AG20443 (cell line): ENCODE data around the gene CHD9.
"Not testable (repeated sequence)": the region's sequence is repeated elsewhere in the genome, so short reads cannot be mapped to it uniquely, and the experiment has no call there.

ENCODE experiments used
- DNase-seq: peaks from one replicate; pipeline ENCODE4 v3.0.0; 2012; ENCODE audit warnings: low spot score, mixed read lengths

Gene CHD9

GRCh38 chr16:53207810-53208752 lies 153.3 kb downstream of the CHD9 start:
- DNase-seq: peak; percentile 81

GRCh38 chr16:53209429-53209828 lies 154.6 kb downstream of the CHD9 start:
- DNase-seq: no peak

GRCh38 chr16:53209877-53210276 lies 155.1 kb downstream of the CHD9 start:
- no peak for DNase-seq

GRCh38 chr16:53211253-53211652 lies 156.5 kb downstream of the CHD9 start:
- no peak for DNase-seq

- peak; percentile 17 for DNase-seq
Measured at GRCh38 chr16:53212893-53213223, 158.1 kb downstream of the CHD9 start.

GRCh38 chr16:53213542-53213941 lies 158.8 kb downstream of the CHD9 start:
- no peak for DNase-seq

- DNase-seq: no peak
Measured at GRCh38 chr16:53216798-53217197, 162.0 kb downstream of the CHD9 start.

- no peak for DNase-seq
Measured at GRCh38 chr16:53219371-53219770, 164.6 kb downstream of the CHD9 start.

- no peak for DNase-seq
Measured at GRCh38 chr16:53219795-53220454, 165.1 kb downstream of the CHD9 start.

GRCh38 chr16:53220585-53220984 lies 165.8 kb downstream of the CHD9 start:
- peak; percentile 22 for DNase-seq

- DNase-seq: peak; percentile 15
Measured at GRCh38 chr16:53224951-53225533, 170.3 kb downstream of the CHD9 start.

GRCh38 chr16:53232826-53233529 lies 178.2 kb downstream of the CHD9 start:
- DNase-seq: no peak

GRCh38 chr16:53234836-53235235 lies 180.0 kb downstream of the CHD9 start:
- no peak for DNase-seq

GRCh38 chr16:53235851-53236250 lies 181.1 kb downstream of the CHD9 start:
- peak; percentile 21 for DNase-seq

- DNase-seq: no peak
Measured at GRCh38 chr16:53249331-53249730, 194.5 kb downstream of the CHD9 start.

GRCh38 chr16:53257001-53257400 lies 202.2 kb downstream of the CHD9 start:
- DNase-seq: peak; percentile 25

- no peak for DNase-seq
Measured at GRCh38 chr16:53258809-53259208, 204.0 kb downstream of the CHD9 start.

GRCh38 chr16:53261276-53261675 lies 206.5 kb downstream of the CHD9 start:
- no peak for DNase-seq

GRCh38 chr16:53262645-53263044 lies 207.9 kb downstream of the CHD9 start:
- no peak for DNase-seq

GRCh38 chr16:53266156-53266555 lies 211.4 kb downstream of the CHD9 start:
- no peak for DNase-seq

GRCh38 chr16:53278498-53278897 lies 223.7 kb downstream of the CHD9 start:
- not testable (repeated sequence) for DNase-seq

- no peak for DNase-seq
Measured at GRCh38 chr16:53281280-53281679, 226.5 kb downstream of the CHD9 start.
